ENCODE measurements around the gene PYGM.

PYGM gene

DNA sequence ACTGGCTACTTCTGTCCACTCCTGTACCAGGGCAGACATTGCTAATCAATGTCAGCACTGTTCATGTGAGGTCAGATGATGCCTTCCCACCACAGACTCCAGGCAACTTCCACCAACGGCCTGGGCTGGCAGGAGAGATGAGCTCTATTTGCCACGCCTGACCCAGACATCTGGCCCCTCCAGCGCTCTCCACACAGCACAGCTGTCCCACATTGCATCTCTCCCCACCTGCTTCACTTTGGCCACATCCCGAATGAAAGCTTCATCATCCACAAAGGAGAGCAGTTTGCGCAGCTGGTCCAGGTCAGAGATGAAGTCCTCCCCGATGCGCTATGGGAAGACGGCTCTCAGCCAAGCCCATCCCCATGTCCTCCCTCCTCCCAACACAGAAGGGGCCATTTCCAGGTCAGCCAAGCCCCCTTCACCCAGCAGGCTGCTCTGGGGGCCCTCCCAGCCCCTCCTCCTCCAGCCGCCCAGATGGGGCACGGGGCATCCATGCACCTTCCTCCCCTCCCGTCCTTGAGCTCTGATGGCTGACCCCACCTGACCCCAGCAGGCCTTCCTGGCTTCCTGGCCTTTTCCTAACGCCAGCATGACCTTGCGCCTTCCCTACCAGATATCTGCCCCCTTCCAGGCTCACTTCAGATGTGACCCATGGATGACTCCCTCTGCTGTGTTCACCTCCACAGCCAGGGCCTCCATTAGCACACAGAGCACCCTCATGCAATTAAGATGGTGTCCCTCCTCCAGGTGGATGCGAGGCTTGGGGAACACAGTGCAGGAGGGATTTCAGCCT lies 7.4 kb downstream of the PYGM start:
- DNase-seq: no peak

- no peak for DNase-seq
Observed at GRCh38 chr11:64751580-64751979, 8.2 kb downstream of the PYGM start.

DNA sequence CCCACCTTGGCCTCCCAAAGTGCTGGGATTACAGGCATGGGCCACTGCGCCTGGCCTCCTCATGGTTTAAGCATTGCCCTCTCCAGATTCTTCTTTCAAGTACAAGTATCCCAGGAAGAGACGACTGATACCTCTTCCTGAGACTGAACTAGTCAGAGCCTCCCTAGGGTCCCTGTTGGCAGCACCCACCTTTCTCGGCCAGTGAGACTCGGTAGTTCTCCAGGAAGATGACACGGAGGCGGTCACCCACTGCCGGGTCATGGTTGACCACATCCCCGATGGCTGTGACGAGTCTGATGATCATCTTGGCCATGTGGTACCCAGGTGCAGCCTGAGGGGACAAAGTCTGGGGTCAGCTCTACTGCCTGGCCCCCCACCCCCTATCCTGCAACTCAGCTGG lies 8.6 kb downstream of the PYGM start:
- DNase-seq: no peak

GRCh38 chr11:64750361-64751054 lies 9.3 kb downstream of the PYGM start:
- no peak for DNase-seq

- no peak for DNase-seq
Observed at GRCh38 chr11:64747961-64748665, 11.7 kb downstream of the PYGM start.

- DNase-seq: no peak
Observed at GRCh38 chr11:64746486-64746885, 13.3 kb downstream of the PYGM start.

GRCh38 chr11:64745521-64746328 lies 14.0 kb downstream of the PYGM start:
- no peak for DNase-seq

DNA sequence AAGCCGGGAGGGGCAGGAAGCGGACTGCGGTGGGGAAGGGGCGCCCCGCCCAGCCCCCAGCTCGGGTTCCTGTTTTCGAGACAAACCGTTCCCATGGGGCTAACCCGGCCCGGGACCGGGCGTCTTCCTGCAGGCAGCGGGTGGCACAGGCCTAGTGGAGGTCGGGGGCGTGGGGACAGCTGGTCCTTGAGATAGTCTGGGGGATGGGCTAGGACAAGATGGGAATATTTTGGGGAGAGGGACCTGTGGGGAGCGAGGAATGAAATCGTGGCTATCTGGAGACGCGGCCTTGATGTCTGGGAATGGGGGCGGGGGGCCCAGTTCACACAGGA lies 14.6 kb downstream of the PYGM start:
- no peak for DNase-seq

DNA sequence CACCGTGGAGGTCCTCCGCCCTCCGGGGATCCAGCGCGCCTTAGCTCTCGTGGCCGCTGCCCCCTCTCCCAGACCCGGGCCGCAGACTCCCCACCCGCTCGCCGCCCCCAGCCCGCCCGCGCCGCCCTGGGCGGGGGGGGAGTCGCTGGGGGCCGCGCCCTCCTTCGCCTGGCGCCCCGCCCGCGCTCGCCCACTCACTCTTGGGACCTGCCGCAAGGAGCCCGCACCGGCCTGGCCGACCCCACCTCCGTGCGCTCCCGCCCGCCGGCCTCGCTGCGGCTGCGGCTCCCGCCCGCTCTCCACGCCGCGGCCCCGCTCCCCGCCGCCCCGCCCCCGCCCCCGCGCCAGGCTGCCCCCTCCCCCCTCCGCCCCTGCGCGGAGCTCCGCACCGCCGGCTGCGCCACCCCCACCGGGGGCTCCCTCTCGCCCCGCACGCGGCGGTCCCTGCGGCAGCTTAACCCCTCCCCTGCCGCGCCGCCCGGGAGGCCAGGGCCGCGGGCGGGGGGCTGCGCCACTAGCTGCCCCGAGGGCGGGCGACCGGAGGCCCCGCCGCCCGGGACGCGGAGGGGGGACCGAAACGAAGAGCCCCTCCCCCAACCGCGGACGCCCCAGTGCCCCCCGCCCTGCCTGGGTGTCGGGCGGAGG lies 15.1 kb downstream of the PYGM start:
- no peak for DNase-seq

DNA sequence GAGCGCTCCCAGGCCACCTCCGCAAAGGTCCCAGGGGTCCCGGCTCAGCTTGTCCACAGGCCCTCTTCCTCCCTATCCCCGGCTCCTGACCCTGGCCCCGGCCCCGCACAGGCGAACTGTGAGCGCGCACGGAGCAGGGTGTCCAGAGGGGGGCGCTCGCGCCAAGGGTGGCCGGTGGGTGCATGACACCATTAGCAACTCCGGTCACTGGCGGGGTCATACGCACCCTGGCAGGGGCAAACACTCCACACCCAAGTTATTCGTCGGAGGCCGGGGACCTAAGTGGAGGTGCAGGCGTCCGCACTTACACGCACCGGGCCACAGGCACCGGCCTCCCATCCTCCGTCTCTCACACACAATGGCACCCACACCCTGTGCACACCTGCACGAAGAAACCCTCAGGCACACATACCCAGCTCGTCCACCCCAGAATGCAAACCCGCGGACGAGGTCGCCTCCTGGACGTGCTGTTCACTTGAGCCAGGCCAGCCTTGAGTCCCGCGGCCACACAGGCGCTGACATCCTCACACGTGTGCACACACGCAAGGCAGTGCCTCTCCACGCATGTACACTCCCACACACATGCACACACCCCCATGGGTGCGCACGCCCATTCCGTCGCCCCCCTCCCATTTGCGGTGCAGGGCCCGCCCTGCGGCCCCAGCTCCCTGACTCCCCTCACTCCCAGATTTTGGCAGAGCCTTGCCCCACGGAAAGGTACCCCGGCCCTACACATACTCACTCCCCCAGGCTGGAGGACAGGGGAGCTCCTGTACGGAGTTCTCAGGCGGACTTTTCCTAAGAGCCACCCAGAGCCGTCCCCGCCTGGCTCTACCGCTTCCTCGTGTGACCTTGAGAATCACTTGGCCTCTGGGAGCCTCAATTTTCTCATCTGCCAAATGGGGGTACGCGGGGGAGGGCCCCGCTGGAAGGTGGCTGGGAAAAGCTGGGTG lies 15.9 kb downstream of the PYGM start, which contains the start of gene RASGRP2:
RASGRP2 (minus strand) TSS at position 552 of the 953 bp plus-strand sequence. CDS start 1,276 bp downstream, outside the sequence.
- DNase-seq: no peak

- DNase-seq: no peak
Observed at GRCh38 chr11:64742889-64743590, 16.7 kb downstream of the PYGM start.

- no peak for DNase-seq
Observed at GRCh38 chr11:64742087-64742888, 17.5 kb downstream of the PYGM start.

DNA sequence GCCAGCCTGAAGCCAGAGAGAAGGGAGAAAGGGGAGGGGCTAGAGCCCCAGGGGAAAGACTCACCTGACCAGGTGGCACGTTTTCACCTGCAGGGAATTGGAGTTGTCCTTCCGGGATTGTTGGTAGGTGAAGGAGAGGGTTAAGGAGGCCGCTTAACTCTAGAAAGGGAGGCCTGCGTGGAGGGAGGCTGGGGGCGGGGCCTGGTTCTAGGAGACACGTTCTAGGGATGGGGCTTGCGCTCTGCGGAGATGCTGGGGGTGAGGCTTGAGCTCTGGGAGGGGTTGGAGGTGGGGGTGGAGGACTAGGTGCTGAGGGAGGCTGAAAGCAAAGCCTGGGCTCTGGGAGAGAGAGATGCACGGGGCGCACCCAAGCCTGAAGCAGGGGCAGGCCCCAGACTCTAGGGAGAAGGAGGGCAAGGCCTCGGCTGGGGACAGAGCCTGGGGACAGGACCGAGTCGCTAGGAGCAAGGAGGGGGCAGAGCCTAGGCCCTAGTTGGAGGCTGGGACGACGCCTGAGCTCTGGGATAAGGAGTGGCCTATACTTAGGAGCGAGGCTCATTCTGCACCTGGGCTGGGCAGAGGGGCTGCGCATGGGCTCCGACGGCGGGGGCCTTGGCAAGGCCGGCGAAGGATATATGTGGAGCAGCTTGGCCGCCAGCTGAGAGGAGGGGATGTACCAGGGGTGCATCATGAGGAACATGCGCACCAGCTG lies 18.2 kb downstream of the PYGM start:
- no peak for DNase-seq

DNA sequence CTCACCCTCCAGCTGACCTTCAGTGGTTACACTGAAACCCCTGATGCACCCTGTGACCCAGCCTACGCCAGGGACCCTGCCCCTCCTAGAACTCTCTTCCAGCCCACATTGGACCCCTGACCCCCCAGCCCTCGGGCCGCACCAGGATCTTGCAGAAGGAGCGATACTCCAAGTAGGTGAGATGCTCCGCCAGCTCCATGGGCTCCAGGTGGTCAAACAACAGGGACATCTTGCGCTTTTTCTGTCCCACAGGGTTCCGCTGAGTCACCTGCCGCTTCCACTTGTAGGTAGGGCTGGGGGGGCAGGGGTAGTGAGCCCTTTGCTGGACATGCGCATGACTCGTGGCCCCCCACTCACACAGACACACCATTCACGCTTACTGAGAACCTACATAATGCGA lies 19.9 kb downstream of the PYGM start:
- DNase-seq: no peak

- no peak for DNase-seq
Observed at GRCh38 chr11:64736654-64737053, 23.1 kb downstream of the PYGM start.

DNA sequence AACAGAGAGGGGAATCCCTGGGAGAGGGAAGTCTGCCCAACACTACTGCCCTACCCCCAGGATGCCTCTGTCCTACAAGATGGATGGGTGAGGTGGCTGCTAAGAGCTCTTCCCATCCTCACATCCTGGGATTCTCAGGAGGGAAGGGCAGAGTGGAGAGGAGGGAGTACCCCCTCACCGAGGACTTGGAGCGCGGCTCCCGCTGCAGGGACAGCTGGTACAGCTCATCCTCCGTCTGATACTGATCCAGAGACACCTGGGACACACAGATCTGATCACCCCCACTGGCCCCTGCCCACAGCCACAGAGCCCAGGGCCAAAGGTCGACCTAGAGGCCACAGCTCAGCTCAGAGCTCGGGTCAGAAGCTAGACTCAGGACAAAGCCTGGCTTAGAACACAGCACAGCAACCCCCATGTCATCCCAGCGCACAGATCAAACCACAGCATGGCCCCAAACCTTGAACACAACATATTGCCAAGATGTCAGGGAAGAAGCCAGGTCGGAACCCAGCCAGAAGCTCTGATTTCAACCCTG lies 24.0 kb downstream of the PYGM start:
- DNase-seq: no peak

- no peak for DNase-seq
Observed at GRCh38 chr11:64734811-64735724, 24.7 kb downstream of the PYGM start.

- DNase-seq: no peak
Observed at GRCh38 chr11:64731601-64732000, 28.2 kb downstream of the PYGM start.
